ENCODE data around the gene MED31.
"Not testable (repeated sequence)": the region's sequence is repeated elsewhere in the genome, so short reads cannot be mapped to it uniquely, and the experiment has no call there.

Gene MED31

DNA sequence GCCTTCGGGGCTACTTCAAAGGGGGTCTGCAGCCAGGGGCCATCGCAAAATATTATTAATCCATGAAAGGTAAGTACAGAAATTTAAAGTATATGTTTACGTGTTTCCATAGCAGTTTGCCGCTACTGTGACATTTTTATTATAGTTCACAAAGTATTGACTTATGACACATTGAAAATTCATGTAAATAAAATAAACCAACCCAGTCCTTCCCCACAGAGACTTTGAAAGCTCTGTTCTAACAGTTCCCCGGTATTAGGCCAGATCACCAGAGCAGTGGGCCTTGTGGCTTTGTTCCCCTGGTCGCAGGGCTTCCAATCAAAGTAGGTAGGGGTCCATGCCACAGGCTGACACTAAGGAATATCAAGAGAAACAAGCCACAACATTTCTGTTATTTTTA lies 24.8 kb downstream of the MED31 start:
- no peak for DNase-seq (ENCODE audit: low spot score)

GRCh38 chr17:6623941-6624340 lies 27.5 kb downstream of the MED31 start:
- DNase-seq (ENCODE audit: low spot score): no peak

- no peak for DNase-seq (ENCODE audit: low spot score)
Observed at GRCh38 chr17:6611231-6611630, 40.2 kb downstream of the MED31 start.

DNA sequence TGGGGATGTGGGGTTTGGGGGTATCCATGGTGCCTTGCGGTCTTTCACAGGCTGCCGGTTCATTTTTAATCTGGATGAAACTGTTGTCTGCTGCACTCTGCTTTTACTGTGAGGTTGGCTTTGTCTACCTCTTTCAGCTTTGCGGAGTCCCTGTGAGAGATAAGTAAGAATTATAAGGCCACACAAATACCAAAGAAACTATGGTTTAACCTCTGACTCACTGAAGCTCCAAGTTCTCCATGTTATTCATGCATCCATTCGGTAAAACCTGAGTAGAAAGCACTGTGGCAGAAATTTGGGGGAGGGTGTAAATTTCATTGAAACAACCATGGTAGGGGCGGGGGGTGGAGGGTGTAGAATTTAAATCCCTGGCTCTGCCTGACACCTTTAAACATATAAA lies 41.4 kb downstream of the MED31 start:
- no peak for DNase-seq (ENCODE audit: low spot score)

DNA sequence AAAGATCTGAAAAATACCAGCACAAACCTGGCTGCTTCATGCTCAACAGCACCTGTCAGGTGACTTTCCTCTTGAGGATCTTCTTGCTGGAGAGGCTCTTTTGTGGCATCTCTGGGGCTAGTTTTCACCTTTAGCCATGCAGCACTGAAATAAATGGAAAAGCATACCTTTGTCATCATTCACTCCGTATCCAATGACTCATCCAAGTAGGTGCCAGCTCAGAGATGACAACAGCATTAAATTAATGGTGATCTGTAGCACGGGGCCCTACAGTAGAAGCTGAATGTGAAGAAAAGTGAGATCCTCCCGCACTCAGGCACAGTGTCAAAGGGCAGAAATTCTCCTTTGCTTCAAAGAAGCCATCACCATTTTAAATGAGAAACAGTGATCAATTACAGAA lies 43.1 kb downstream of the MED31 start:
- no peak for DNase-seq (ENCODE audit: low spot score)

DNA sequence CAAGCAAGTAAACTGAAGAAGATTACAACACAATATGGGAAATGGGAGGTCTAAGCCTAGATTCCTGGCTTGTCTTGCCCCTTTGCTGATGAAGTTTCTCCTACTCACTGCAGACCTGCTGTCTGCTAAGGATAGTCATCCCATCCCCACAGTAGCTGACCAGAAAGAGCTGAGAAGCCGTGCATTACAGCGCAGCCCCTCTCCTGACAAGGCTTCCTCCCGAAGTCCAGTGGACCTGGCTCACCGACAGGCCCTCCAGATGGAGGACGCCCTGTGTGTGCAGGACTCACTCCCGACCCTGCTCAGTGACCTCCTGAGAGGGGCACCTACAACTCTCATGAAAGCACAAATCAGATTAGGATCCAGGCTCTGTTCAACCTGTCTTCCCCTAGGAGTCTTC lies 46.3 kb downstream of the MED31 start:
- DNase-seq (ENCODE audit: low spot score): no peak

- DNase-seq (ENCODE audit: low spot score): no peak
Observed at GRCh38 chr17:6603744-6604325, 47.6 kb downstream of the MED31 start.

GRCh38 chr17:6602141-6602540 lies 49.3 kb downstream of the MED31 start:
- DNase-seq (ENCODE audit: low spot score): no peak

GRCh38 chr17:6599364-6599763 lies 52.0 kb downstream of the MED31 start:
- DNase-seq (ENCODE audit: low spot score): no peak

DNA sequence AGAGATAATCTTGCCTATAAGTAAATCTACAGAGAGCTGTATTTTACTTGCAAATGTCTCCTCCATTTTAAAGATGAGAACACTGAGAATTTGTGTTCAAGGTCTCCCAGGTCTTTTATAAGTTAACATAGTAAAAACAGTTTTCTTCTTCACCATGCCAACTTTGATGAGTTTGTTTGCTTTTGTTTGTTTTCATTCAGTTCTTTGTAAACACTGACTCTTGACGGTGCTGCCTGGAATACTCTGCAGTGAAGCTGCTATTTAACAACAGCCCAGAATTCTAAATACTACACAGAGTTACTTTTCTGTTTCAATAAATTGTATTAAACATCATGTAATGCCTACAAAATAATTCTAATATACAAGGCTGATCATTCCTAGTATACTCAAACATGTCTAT lies 53.7 kb downstream of the MED31 start:
- DNase-seq (ENCODE audit: low spot score): no peak

DNA sequence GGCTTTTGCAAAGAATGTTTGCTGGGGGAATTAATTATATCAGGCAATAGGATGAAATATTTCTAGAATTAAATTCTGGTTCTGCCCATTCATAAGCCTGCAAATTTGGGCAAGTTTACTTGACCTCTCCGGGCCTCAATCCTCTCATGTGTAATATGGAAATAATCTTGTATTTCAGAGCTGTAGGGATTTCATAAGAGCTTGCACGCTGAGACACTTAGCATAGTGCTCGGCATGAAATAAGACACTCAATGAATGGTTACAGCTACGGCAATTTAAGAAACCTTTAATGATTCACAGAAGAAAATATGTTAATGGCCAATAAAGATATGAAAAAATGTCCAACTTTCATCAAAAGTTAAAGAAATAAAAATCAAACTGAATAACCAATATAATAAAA lies 54.5 kb downstream of the MED31 start:
- DNase-seq (ENCODE audit: low spot score): no peak

DNA sequence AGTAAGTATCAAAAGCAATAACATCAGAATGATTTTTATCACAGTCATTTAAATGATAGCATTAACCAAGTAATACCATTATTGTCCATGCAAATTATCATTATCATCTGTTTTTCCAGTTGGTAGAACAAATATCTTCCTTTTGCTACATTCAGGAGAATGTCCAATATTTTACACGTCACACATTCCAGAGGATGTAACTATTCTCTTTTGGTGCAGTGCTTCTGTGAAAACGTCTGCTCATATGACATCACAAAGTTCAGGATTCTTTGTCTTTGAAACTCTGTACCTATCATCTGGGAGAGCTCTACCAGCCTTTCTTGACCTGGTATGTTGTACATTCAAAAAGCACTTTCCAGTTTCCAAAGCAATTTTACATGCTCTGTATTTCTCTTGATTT lies 54.9 kb downstream of the MED31 start:
- DNase-seq (ENCODE audit: low spot score): no peak

DNA sequence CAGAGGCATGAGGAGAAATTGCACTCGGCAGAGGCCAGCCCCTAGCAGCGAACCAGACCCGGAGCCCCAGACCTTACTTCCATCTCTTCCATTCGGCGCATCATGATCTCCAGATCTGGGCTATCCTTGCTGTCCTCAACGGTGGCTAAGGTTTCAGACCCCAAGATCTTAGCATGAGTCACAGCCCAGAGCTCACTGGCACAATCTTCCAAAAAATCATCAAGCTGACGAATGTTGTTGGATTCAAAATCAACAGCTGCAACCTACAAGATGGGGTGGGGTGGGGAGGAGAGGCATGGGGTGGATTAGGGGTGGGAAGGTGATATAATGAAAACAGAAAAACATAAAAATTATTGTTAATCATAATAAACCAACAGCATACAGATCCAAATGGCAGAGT lies 55.3 kb downstream of the MED31 start:
- no peak for DNase-seq (ENCODE audit: low spot score)

DNA sequence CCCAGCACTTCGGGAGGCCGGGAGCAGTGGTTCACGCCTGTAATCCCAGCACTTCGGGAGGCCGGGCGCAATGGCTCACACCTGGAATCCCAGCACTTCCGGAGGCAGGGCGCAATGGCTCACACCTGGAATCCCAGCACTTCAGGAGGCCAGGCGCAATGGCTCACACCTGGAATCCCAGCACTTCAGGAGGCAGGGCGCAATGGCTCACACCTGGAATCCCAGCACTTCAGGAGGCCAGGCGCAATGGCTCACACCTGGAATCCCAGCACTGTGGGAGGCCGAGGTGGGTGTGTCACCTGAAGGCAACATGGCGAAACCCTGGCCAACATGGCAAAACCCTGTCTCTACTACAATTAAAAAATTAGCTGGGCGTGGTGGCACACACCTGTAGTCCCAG lies 58.0 kb downstream of the MED31 start:
- not testable (repeated sequence) for DNase-seq (ENCODE audit: low spot score)
